Sigmoid colon (tissue), 4 donors: ENCODE data around the gene CFAP100.

Experiments used
- EP300 ChIP-seq, 4 donors: sonication (generic); formaldehyde crosslinking; IDR thresholded peaks; one replicate each; pipeline ENCODE4 v1.6.1; 2017; ENCODE audit warnings: antibody characterized with exemption in 4 of 4
- POLR2A ChIP-seq, 2 donors: fragments of 450-650 bp; IDR thresholded peaks; one replicate each; pipeline ENCODE4 v1.6.1; 2016; ENCODE audit warnings: antibody characterized with exemption in 2 of 2, mild to moderate bottlenecking in 2 of 2, moderate library complexity in 2 of 2
- POLR2AphosphoS5 ChIP-seq, 4 donors: sonication (generic); formaldehyde crosslinking; IDR thresholded peaks; one replicate each; pipeline ENCODE4 v1.6.1; 2017; ENCODE audit warnings: antibody characterized with exemption in 4 of 4
- TF ChIP-seq, protein P1 (sequence below), 4 experiments: fragments of 450-650 bp in 3 of 4; fragments of 200-600 bp in 1 of 4; IDR thresholded peaks; one replicate each; pipeline ENCODE4 v1.5.1; 2016 to 2019; ENCODE audit warnings: antibody characterized with exemption in 4 of 4, mild to moderate bottlenecking in 3 of 4, moderate library complexity in 2 of 4

DNA sequence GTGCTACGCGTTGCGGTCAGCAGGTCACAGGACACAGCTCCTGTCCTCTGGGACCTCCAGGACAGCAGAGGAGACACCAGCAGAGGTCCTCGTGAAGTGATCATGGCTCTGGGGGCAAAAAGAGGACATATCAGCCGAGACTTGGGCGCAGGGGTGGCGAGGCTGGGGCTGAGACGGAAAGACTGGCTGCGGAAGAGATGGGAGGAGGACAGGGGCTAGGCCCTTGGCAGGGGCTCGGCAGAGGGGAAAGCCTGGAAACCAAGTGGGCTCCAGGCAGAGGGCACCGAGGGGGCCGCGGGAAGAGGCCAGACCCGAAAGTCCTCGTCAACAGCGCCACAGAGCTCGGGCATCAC is 4.9 kb upstream of the CFAP100 start:
- TF ChIP-seq, protein P1, sequence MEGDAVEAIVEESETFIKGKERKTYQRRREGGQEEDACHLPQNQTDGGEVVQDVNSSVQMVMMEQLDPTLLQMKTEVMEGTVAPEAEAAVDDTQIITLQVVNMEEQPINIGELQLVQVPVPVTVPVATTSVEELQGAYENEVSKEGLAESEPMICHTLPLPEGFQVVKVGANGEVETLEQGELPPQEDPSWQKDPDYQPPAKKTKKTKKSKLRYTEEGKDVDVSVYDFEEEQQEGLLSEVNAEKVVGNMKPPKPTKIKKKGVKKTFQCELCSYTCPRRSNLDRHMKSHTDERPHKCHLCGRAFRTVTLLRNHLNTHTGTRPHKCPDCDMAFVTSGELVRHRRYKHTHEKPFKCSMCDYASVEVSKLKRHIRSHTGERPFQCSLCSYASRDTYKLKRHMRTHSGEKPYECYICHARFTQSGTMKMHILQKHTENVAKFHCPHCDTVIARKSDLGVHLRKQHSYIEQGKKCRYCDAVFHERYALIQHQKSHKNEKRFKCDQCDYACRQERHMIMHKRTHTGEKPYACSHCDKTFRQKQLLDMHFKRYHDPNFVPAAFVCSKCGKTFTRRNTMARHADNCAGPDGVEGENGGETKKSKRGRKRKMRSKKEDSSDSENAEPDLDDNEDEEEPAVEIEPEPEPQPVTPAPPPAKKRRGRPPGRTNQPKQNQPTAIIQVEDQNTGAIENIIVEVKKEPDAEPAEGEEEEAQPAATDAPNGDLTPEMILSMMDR (IDR thresholded peaks at IDR 0.05) = no peak
- TF ChIP-seq POLR2AphosphoS5 (IDR thresholded peaks at IDR 0.05) (no peak), POLR2A (IDR thresholded peaks at IDR 0.05) (no peak), EP300 (IDR thresholded peaks at IDR 0.05) (no peak)
